ENCODE results near the gene MCTP2.

DNA sequence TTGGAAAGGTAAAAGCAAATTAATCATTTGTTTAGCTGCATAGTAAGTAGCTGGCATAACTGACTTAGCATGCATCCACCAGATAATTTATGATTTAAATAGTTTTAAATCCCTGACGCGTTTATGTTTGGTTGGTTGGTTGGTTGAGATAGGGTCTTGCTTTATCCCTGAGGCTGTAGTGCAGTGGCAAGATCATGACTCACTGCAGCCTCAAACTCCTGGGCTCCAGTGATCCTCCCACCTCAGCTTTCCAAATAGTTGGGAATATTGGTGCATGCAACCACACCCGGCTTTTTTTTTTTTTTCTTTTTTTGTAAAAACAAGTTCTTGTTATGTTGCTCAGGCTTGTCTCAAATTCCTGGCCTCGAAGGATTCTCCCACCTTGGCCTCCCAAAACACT, 263.4 kb downstream of the MCTP2 start:
- TF ChIP-seq CTCF (IDR thresholded peaks at IDR 0.05), result no peak
- TF ChIP-seq POLR2AphosphoS5 (IDR thresholded peaks at IDR 0.05), result no peak
